Measurements from ENCODE around the gene DEAF1.
"Not testable (repeated sequence)": the region's sequence is repeated elsewhere in the genome, so short reads cannot be mapped to it uniquely, and the experiment has no call there.

DEAF1 gene

GRCh38 chr11:679271-680207 is 15.5 kb downstream of the DEAF1 start:
- no peak for FAIRE-seq

- FAIRE-seq, result no peak
Observed at GRCh38 chr11:678297-678696, 16.7 kb downstream of the DEAF1 start.

DNA sequence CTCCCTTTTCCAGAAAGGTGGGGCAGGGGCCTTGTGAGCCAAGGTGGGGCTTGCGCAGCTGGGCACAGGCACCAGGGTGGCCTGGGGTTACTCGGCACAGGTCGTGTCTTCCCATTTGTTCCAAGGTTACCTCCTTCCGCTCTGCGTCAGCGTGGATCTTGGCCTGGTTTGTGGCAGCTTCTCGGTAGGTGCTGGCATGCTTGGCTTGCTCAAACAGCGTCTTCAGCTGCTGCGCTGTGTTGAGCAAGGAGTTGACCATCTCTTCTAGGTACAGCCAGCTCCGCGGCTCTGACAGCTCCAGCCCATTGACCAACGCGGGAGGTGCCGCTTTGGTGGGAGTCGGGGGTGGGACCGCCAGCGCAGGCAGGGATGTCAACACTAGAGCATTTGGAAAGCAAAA is 20.6 kb downstream of the DEAF1 start:
- no peak for FAIRE-seq

DNA sequence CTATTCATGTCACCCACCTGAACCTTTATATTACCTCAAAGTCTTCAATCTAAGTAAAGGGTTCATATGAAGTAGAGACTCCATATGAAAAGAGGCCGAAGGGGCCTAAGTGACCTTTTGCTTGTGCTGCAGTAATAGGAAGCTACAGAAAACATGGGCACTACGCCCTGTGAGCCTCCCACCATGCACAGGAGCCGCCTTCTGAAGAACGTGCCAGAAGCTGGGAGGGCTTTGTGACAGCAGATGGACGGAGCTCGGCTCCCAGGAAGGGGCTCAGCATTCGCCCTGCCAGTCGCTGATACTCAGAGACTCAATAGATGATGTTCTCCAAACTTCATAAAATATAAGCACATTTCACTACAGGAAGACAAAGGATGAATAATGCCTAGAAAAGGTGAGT is 21.2 kb downstream of the DEAF1 start:
- no peak for FAIRE-seq

DNA sequence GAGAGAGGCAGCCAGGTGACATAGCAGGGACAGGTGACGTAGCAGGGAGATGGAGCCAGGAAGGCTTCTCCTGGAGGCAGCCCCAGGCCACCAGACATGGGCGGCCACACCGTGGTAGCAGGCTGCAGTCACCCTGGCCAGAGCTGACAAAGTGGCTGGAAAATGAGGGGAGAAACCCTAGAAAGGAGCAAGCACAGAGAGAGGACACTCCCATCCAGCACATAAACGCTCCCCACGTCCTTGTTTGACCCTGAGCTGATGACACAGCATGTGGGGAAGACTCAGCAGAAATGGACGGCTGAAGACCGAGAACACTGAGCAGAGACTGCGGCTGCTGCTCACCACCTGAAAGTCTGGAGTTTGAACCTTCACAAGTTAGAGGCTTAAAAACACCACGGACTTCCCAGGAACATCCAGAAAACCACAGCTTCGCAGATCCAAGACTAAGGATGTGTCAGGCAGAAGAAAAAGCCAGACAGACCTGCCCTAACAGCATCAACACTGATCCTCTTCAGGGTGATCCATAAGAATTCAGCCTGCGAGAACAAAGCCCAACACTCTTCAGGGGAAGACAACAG is 29.2 kb downstream of the DEAF1 start:
- FAIRE-seq, result no peak

DNA sequence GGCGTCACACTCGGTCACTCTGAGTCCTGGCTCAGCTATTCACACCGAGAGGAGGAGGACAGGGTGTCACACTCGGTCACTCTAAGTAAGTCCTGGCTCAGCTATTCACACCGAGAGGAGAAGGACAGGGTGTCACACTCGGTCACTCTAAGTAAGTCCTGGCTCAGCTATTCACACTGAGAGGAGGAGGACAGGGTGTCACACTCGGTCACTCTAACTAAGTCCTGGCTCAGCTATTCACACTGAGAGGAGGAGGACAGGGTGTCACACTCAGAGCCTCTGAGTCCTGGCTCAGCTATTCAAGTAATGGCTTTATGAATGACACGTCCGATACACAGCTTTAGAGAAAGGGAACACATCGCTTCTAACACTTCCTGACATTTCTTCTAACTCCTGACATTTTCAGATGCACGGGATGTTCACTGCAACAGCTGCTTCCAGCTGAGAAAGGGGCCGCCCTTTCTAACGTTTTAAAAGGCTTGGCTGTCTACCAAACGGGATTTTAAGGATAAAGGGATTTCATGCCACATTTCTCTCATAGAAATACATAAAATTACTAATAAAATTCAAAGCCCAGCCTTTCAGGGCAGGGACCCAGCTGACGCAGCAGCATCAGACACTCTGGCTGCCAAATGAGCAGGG is 29.8 kb downstream of the DEAF1 start:
- no peak for FAIRE-seq

DNA sequence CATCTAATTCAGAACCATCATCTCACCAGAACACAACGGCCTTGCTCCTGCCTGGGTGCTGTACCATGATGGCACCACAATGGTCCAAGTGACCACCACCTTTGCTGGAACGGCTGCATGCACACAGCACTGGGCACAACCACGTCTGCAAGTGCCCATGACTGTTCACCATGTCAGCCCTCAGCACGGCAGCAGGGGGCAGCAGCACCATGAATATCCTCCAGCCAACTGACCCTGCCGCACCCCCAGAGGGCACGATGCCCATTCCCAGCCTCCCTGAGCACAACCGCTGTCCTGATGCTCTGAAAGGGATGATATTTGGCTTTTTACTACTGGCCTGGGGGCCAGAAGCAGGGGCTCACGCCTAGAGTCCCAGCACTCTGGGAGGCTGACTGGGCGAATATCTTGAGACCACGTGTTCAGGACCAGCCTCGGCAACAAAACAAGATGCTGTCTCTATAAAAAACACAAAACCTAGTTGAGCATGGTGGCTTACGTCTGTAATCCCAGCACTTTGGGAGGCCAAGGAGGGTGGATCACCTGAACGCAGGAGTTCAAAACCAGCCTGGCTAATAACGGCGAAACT is 32.2 kb downstream of the DEAF1 start:
- no peak for FAIRE-seq

- FAIRE-seq, result no peak
Observed at GRCh38 chr11:660681-661444, 34.2 kb downstream of the DEAF1 start.

GRCh38 chr11:660281-660680 is 34.7 kb downstream of the DEAF1 start:
- no peak for FAIRE-seq

DNA sequence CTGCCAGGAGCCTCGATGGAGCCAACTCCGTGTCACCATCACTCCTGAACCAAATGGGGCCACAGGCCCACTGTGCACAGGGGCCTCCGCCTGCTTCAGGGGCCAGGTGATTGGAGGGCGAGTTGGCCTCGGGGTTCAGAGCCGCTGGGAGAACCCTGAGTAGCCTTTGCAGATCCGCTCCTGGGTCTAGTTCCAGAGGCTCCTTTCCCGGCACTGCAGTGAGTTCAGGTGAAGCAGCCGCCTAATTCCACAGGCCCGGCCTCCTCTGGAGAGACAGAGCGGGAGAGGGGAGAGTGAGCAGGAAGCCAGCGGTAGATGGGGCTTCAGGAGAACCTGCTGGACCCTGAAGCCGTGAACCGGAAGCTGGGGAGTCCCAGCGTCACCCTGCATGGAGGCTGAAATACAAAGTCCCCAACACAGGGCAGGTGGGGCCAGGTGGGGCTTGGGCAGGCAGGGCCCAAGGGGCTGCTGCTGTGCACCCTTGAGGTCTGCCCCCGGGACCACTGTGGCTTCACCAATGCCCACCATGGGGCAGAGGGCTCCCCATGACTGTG is 35.4 kb downstream of the DEAF1 start:
- FAIRE-seq, result no peak

DNA sequence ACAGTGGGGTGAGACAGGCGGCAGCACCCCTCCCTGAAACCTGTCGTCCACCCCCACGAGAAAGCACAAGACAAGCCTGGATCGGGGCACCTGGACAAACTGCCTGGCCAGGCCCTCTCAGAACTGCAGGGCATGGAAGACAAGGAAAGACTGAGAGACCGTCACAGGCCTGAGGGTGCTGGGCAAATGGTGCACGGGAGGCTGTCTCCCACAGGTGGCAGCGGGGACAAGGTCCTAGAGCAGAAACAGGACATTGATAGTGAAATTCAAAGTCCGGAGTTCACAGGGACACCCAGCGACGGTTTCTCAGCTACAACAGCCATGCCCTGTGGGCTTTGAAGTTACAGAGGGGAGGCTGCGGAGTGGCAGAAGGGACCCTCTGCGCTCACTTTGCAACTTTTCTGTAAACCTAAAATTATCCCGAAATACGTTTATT is 37.3 kb downstream of the DEAF1 start:
- no peak for FAIRE-seq

DNA sequence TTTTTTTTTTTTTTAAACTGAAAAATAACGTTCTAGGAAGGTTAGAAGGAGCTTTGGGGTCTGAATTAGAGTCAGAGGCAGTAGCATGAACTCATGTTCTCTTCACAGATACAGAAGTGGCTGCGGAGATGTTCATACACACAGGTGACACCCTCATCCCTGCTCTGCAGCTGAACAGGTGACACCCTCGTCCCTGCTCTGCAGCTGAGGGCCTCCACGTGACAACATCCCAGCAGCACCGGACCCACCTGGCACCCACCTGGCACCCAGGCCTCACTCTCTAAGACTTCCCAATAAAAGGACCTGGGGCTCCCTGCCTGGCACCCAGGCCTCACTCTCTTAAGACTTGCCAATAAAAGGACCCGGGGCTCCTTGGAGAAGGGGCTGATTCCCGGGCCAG is 38.2 kb downstream of the DEAF1 start:
- no peak for FAIRE-seq

- FAIRE-seq, result no peak
Observed at GRCh38 chr11:656426-656825, 38.6 kb downstream of the DEAF1 start.

- no peak for FAIRE-seq
Observed at GRCh38 chr11:655036-655726, 39.8 kb downstream of the DEAF1 start.

DNA sequence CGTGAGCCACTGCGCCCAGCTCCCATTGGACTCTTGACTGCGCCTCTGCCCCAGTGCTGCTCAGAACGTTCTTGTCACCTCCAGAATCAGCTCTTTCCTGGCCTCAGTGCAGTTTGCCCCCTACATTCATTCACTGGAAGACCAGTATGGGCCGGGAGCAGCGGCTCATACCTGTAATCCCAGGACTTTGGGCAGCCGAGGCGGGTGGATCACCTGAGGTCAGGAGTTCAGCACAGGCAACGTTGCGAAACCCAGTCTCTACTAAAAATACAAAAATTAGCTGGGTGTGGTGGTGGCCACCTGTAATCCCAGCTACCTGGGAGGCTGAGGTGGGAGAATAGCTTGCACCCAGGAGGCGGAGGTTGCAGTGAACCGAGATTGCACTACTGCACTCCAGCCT is 40.6 kb downstream of the DEAF1 start:
- FAIRE-seq, result not testable (repeated sequence)

DNA sequence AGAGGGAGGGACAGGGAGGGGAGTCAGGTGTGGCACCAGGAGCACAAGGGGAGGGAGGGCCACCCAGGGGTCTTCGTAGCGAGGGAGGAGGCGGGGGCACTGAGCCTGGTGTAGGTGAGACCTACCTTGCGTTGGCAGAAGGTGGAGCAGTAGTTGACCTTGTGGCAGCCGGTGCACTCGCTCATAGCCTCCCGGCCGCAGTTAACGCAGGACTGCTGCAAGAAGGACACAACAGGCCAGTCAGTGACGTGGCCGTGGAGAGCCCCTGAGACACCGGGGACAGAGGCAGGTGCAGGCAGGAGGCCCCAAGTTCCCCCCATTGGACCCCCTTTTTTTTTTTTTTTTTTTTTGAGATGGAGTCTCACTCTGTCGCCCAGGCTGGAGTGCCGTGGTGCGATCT is 41.2 kb downstream of the DEAF1 start:
- no peak for FAIRE-seq

- FAIRE-seq, result not testable (repeated sequence)
Observed at GRCh38 chr11:653136-653535, 41.9 kb downstream of the DEAF1 start.

- no peak for FAIRE-seq
Observed at GRCh38 chr11:650482-650881, 44.5 kb downstream of the DEAF1 start.

- not testable (repeated sequence) for FAIRE-seq
Observed at GRCh38 chr11:647672-648158, 47.3 kb downstream of the DEAF1 start.

- FAIRE-seq, result no peak
Observed at GRCh38 chr11:646214-646613, 48.8 kb downstream of the DEAF1 start.

DNA sequence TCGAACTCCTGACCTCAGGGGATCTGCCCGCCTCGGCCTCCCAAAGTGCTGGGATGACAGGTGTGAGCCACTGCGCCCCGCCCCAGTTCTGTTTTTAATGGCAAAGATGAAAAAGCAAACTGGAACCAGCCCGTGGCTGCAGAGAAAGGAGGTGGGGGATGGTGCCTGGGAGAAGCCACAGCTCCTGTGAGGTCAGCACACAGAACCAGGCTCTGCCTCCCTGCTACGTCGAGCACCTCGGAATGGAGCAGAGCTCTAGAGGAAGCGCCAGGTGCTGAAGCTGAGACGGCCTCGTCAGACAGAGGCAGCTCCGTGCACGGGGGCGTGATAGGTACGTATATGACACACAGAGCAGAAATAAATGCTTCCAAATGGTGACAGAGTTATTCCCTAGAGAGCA is 49.5 kb downstream of the DEAF1 start:
- no peak for FAIRE-seq

All from colon (tissue), 2 donors.